ENCODE data around the gene KRT36. TPM values are rescaled to one million over a fixed set of nuclear protein-coding genes. Genes with fewer than 3 reads are reported as not detected.

Gene KRT36
- total and polyA plus RNA-seq, 4 donors, result 0.02 TPM; not detected in 3

GRCh38 chr17:41507315-41507880 lies 17.7 kb upstream of the KRT36 start:
- Histone ChIP-seq H3K27me3 (ENCODE audit: control insufficient read depth in 3 of 3, insufficient read depth in 3 of 3, low read length in 2 of 3) (no peaks in the 10 kb centered on the region), H3K4me3 (no peak overlapping the region), H3K4me1 (ENCODE audit: control insufficient read depth in 5 of 5, insufficient read depth in 5 of 5, low read length in 5 of 5) (peaks cover 0 to 7% (median 1%) of the 10 kb centered on the region in 5 donors), H3K36me3 (ENCODE audit: control insufficient read depth in 4 of 4, insufficient read depth in 4 of 4, low read length in 4 of 4) (no peaks in the 10 kb centered on the region), H3K9ac (ENCODE audit: insufficient read depth in 1 of 2, low read length in 2 of 2) (no peak overlapping the region), H3K9me3 (ENCODE audit: control insufficient read depth in 4 of 4, insufficient read depth in 3 of 4, low read length in 3 of 4) (no peaks in the 10 kb centered on the region), H3K27ac (ENCODE audit: low read depth in 1 of 2, low read length in 1 of 2) (peak overlapping the region in 1 of 2 donors; percentile 56)
- no peak for ATAC-seq (ENCODE audit: insufficient read depth, low FRiP score)
- DNase-seq, result no peak
- 58 to 64% methylated on average over 10 of the region's 10 CpGs for WGBS, 2 donors
- TF ChIP-seq CTCF (IDR thresholded peaks at IDR 0.05; ENCODE audit: control extremely low read depth, extremely low read depth), result no peak

- Histone ChIP-seq H3K4me3 (no peak overlapping the region), H3K27ac (ENCODE audit: low read depth in 1 of 2, low read length in 1 of 2) (peak overlapping the region in 1 of 2 donors; percentile 56), H3K9me3 (ENCODE audit: control insufficient read depth in 4 of 4, insufficient read depth in 3 of 4, low read length in 3 of 4) (no peaks in the 10 kb centered on the region), H3K9ac (ENCODE audit: insufficient read depth in 1 of 2, low read length in 2 of 2) (no peak overlapping the region), H3K36me3 (ENCODE audit: control insufficient read depth in 4 of 4, insufficient read depth in 4 of 4, low read length in 4 of 4) (no peaks in the 10 kb centered on the region), H3K27me3 (ENCODE audit: control insufficient read depth in 3 of 3, insufficient read depth in 3 of 3, low read length in 2 of 3) (no peaks in the 10 kb centered on the region), H3K4me1 (ENCODE audit: control insufficient read depth in 5 of 5, insufficient read depth in 5 of 5, low read length in 5 of 5) (peaks cover 0 to 7% (median 1%) of the 10 kb centered on the region in 5 donors)
- DNase-seq, result peak in 2 of 3 donors; percentile 18 to 49
- TF ChIP-seq CTCF (IDR thresholded peaks at IDR 0.05; ENCODE audit: control extremely low read depth, extremely low read depth), result no peak
- no peak for ATAC-seq (ENCODE audit: insufficient read depth, low FRiP score)
- 65 to 68% methylated on average over 14 of the region's 14 CpGs for WGBS, 2 donors
Measured at GRCh38 chr17:41505809-41506767, 16.4 kb upstream of the KRT36 start.

- no peak for TF ChIP-seq CTCF (IDR thresholded peaks at IDR 0.05; ENCODE audit: control extremely low read depth, extremely low read depth)
Measured at GRCh38 chr17:41505007-41505808, 15.5 kb upstream of the KRT36 start, which contains the start of gene KRT13. KRT13 (minus strand) TSS chr17:41505612; CDS start chr17:41505550, 62 bp downstream.

More at GRCh38 chr17:41505007-41505808, 15.5 kb upstream of the KRT36 start, which contains the start of gene KRT13:
- ATAC-seq (ENCODE audit: insufficient read depth, low FRiP score) (no peak), DNase-seq (no peak)
- no peak within 1 kb of the TSS for H3K27ac ChIP-seq (ENCODE audit: low read depth in 1 of 2, low read length in 1 of 2)
- H3K4me1 ChIP-seq (ENCODE audit: control insufficient read depth in 5 of 5, insufficient read depth in 5 of 5, low read length in 5 of 5), result peaks cover 0 to 7% (median 1%) of the 10 kb centered on the region in 5 donors
- no peak within 1 kb of the TSS for H3K9ac ChIP-seq (ENCODE audit: insufficient read depth in 1 of 2, low read length in 2 of 2)
- H3K36me3 ChIP-seq (ENCODE audit: control insufficient read depth in 4 of 4, insufficient read depth in 4 of 4, low read length in 4 of 4), result no peaks in the 10 kb centered on the region
- no peaks in the 10 kb centered on the region for H3K27me3 ChIP-seq (ENCODE audit: control insufficient read depth in 3 of 3, insufficient read depth in 3 of 3, low read length in 2 of 3)
- no peaks in the 10 kb centered on the region for H3K9me3 ChIP-seq (ENCODE audit: control insufficient read depth in 4 of 4, insufficient read depth in 3 of 4, low read length in 3 of 4)
- no peak within 1 kb of the TSS for H3K4me3 ChIP-seq
- WGBS, 2 donors, result 90 to 92% methylated on average over 17 of the region's 17 CpGs
